HL-60 (cell line): Measurements from ENCODE around the gene NLGN1.

ENCODE experiments used
- DNase-seq, 2 experiments: peaks; one replicate each; pipeline ENCODE4 v3.0.0-alpha.2; 2010 to 2020; ENCODE audit warnings: low read depth in 1 of 2, low spot score in 1 of 2
- H3K27ac ChIP-seq: fragments of 250-450 bp; sonication (Bioruptor Pico); replicated peaks from 2 replicates; pipeline ENCODE4 v1.5.1; 2020; ENCODE audit warnings: mild to moderate bottlenecking, moderate library complexity
- H3K27me3 ChIP-seq: fragments of 250-450 bp; sonication (Bioruptor Pico); 2 replicates; pipeline ENCODE4 v1.5.1; 2021; ENCODE audit warnings: mild to moderate bottlenecking, moderate library complexity; ENCODE audit not compliant: insufficient read depth, poor library complexity, severe bottlenecking
- H3K4me3 ChIP-seq: replicated peaks from 2 replicates; pipeline ENCODE4 v1.5.1; 2011; ENCODE audit warnings: mild to moderate bottlenecking, control low read depth, low read length; ENCODE audit not compliant: insufficient read depth
- CTCF ChIP-seq: IDR thresholded peaks from one replicate; pipeline ENCODE4 v1.5.1; 2011; ENCODE audit warnings: low read length, control low read depth, inconsistent platforms; ENCODE audit not compliant: insufficient read depth
- GABPA ChIP-seq: IDR thresholded peaks from 2 replicates; pipeline ENCODE4 v1.6.1; 2012; ENCODE audit warnings: low read depth
- POLR2AphosphoS5 ChIP-seq: IDR thresholded peaks from 2 replicates; pipeline ENCODE4 v1.6.1; 2012; ENCODE audit warnings: low read depth
- SPI1 ChIP-seq: IDR thresholded peaks from 2 replicates; pipeline ENCODE4 v1.6.1; 2012; ENCODE audit warnings: low read depth, mild to moderate bottlenecking, borderline replicate concordance
- TF ChIP-seq, protein P1 (sequence below): IDR thresholded peaks from 2 replicates; pipeline ENCODE4 v1.6.1; 2012; ENCODE audit warnings: low read depth; ENCODE audit not compliant: insufficient replicate concordance

Gene NLGN1

DNA sequence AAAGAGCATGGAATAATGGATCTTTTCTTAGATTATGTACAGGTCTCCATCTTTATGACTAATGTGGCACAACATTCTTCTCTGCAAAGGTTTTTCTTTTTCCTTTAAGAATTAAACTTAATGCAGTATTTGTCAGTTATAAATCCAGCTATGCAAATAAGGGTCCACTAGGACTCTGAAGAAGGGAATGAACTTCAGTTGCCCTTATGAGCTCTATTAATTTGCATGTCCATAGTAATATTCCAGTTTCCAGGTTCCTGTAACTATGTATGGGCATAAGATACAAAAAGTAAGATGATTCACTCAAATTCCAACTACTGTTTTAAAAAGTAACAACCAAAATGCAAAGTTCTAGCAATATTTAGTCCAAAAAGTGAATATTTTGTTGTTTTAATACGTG, 337.4 kb downstream of the NLGN1 start:
- Histone ChIP-seq H3K27me3 (no peaks in the 10 kb centered on the region), H3K4me3 (no peak overlapping the region), H3K27ac (no peak overlapping the region)
- no peak for DNase-seq
- TF ChIP-seq GABPA (no peak), SPI1 (no peak), CTCF (no peak), POLR2AphosphoS5 (no peak)
- TF ChIP-seq, protein P1, sequence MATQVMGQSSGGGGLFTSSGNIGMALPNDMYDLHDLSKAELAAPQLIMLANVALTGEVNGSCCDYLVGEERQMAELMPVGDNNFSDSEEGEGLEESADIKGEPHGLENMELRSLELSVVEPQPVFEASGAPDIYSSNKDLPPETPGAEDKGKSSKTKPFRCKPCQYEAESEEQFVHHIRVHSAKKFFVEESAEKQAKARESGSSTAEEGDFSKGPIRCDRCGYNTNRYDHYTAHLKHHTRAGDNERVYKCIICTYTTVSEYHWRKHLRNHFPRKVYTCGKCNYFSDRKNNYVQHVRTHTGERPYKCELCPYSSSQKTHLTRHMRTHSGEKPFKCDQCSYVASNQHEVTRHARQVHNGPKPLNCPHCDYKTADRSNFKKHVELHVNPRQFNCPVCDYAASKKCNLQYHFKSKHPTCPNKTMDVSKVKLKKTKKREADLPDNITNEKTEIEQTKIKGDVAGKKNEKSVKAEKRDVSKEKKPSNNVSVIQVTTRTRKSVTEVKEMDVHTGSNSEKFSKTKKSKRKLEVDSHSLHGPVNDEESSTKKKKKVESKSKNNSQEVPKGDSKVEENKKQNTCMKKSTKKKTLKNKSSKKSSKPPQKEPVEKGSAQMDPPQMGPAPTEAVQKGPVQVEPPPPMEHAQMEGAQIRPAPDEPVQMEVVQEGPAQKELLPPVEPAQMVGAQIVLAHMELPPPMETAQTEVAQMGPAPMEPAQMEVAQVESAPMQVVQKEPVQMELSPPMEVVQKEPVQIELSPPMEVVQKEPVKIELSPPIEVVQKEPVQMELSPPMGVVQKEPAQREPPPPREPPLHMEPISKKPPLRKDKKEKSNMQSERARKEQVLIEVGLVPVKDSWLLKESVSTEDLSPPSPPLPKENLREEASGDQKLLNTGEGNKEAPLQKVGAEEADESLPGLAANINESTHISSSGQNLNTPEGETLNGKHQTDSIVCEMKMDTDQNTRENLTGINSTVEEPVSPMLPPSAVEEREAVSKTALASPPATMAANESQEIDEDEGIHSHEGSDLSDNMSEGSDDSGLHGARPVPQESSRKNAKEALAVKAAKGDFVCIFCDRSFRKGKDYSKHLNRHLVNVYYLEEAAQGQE = no peak

GRCh38 chr3:173735841-173736240, 338.3 kb downstream of the NLGN1 start:
- TF ChIP-seq SPI1 (no peak), CTCF (no peak), POLR2AphosphoS5 (no peak), GABPA (no peak)
- TF ChIP-seq, protein P1 = no peak
- H3K4me3 ChIP-seq = no peak overlapping the region
- no peak overlapping the region for H3K27ac ChIP-seq
- no peaks in the 10 kb centered on the region for H3K27me3 ChIP-seq
- no peak for DNase-seq

DNA sequence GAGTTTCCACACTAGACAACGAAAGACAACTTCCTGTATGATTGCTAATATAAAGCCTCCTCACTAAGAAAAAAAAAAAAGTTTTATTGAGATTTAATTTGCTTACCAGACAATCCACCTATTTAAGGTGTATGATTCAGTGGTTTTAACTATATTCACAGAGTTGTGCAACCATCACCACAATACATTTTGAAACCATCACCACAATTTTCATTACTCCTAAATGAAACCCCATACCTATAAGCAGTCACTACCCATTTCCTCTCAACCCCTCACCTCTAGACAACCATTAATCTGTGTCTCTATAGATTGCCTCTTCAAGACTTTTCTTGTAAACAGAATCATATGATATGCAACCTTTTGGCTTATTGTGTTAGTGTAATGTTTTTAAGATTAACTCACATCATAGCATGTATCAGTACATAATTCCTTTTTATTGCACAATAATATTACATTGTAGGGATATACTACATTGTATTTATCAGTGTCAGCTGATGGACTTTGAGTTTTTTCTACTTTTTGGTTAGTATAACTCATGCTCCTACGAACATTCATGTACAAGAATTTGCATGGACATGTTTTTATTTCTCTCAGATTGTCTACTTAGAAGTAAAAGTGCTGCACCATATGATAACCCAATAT, 339.7 kb downstream of the NLGN1 start:
- no peak overlapping the region for H3K27ac ChIP-seq
- DNase-seq = no peak
- H3K27me3 ChIP-seq = no peaks in the 10 kb centered on the region
- TF ChIP-seq SPI1 = no peak
- TF ChIP-seq CTCF = no peak
- TF ChIP-seq POLR2AphosphoS5 = no peak
- TF ChIP-seq, protein P1 = no peak
- no peak for TF ChIP-seq GABPA
- H3K4me3 ChIP-seq = no peak overlapping the region
